WTC11 (cell line): ENCODE measurements around the gene BICD1. TPM values are rescaled to one million over a fixed set of nuclear protein-coding genes. Genes with fewer than 3 reads are reported as not detected.

Experiments used
- ATAC-seq: fragments of 200-7000 bp; cut with Tn5 transposase; 2 replicates; pipeline ENCODE4 v1.10.0; 2021; ENCODE audit warnings: mild to moderate bottlenecking, moderate library complexity
- CTCF ChIA-PET: fragments of 300-600 bp; sonication (Branson Sonifier 250); formaldehyde crosslinking; loops from one replicate; lab custom pipeline; 2021; ENCODE audit warnings: antibody characterized with exemption; lab: Charles Lee
- POLR2A ChIA-PET: fragments of 350-600 bp; sonication (Branson Sonifier 250); formaldehyde crosslinking; loops from one replicate; lab custom pipeline; 2021; ENCODE audit warnings: antibody characterized with exemption; lab: Charles Lee
- DNase-seq: peaks from one replicate; pipeline ENCODE4 v3.0.0; 2021; ENCODE audit warnings: low spot score
- H3K27ac Mint-ChIP-seq: 2 replicates; pipeline ENCODE4 v1.8.0; 2021; ENCODE audit warnings: mixed read lengths
- H3K27me3 Mint-ChIP-seq: 2 replicates; pipeline ENCODE4 v1.8.0; 2021; ENCODE audit warnings: low read depth, mild to moderate bottlenecking, moderate library complexity, mixed read lengths
- H3K36me3 Mint-ChIP-seq: 2 replicates; pipeline ENCODE4 v1.8.0; 2021; ENCODE audit warnings: mixed read lengths
- H3K4me1 Mint-ChIP-seq: 2 replicates; pipeline ENCODE4 v1.8.0; 2022; ENCODE audit warnings: mixed read lengths
- H3K4me3 Mint-ChIP-seq: 2 replicates; pipeline ENCODE4 v1.8.0; 2021; ENCODE audit warnings: mild to moderate bottlenecking, moderate library complexity, mixed read lengths
- H3K9me3 Mint-ChIP-seq: 2 replicates; pipeline ENCODE4 v1.8.0; 2021; ENCODE audit warnings: mixed read lengths
- ARID4B ChIP-seq: sonication (generic); formaldehyde crosslinking; IDR thresholded peaks from 2 replicates; pipeline ENCODE4 v1.8.0; 2023; ENCODE audit warnings: missing genetic modification reagents, mild to moderate bottlenecking, borderline replicate concordance
- CREM ChIP-seq: sonication (generic); formaldehyde crosslinking; IDR thresholded peaks from 2 replicates; pipeline ENCODE4 v1.8.1; 2022; ENCODE audit warnings: mild to moderate bottlenecking, missing genetic modification reagents, moderate library complexity
- E2F4 ChIP-seq: sonication (generic); formaldehyde crosslinking; IDR thresholded peaks from 2 replicates; pipeline ENCODE4 v1.8.1; 2022; ENCODE audit warnings: low read depth, mild to moderate bottlenecking, moderate library complexity, missing genetic modification reagents, borderline replicate concordance
- ETV6 ChIP-seq: sonication (generic); formaldehyde crosslinking; IDR thresholded peaks from 2 replicates; pipeline ENCODE4 v1.8.1; 2022; ENCODE audit warnings: mild to moderate bottlenecking, missing genetic modification reagents
- FOXK1 ChIP-seq: sonication (generic); formaldehyde crosslinking; IDR thresholded peaks from 2 replicates; pipeline ENCODE4 v1.8.0; 2022; ENCODE audit warnings: mild to moderate bottlenecking, moderate library complexity, missing genetic modification reagents
- GRHL2 ChIP-seq: fragments of 250-450 bp; sonication (Bioruptor Pico); IDR thresholded peaks from 2 replicates; pipeline ENCODE4 v1.8.0; 2022; ENCODE audit warnings: mild to moderate bottlenecking, moderate library complexity; ENCODE audit not compliant: insufficient replicate concordance, severe bottlenecking
- HMGXB4 ChIP-seq: sonication (generic); formaldehyde crosslinking; IDR thresholded peaks from 2 replicates; pipeline ENCODE4 v1.8.1; 2023; ENCODE audit warnings: mild to moderate bottlenecking, moderate library complexity, missing genetic modification reagents
- MLX ChIP-seq: sonication (generic); formaldehyde crosslinking; IDR thresholded peaks from 2 replicates; pipeline ENCODE4 v1.8.1; 2023; ENCODE audit warnings: mild to moderate bottlenecking, missing genetic modification reagents, moderate library complexity
- NFATC4 ChIP-seq: fragments of 250-450 bp; sonication (Bioruptor Pico); IDR thresholded peaks from 2 replicates; pipeline ENCODE4 v1.9.0; 2021; ENCODE audit warnings: mild to moderate bottlenecking
- PRDM15 ChIP-seq: sonication (generic); formaldehyde crosslinking; IDR thresholded peaks from 2 replicates; pipeline ENCODE4 v1.8.0; 2022; ENCODE audit warnings: missing genetic modification reagents
- SP1 ChIP-seq: sonication (generic); formaldehyde crosslinking; conservative IDR thresholded peaks from 2 replicates; pipeline ENCODE4 v1.8.1; 2022; ENCODE audit warnings: missing genetic modification reagents
- ZNF121 ChIP-seq: sonication (generic); formaldehyde crosslinking; IDR thresholded peaks from 2 replicates; pipeline ENCODE4 v1.8.0; 2023; ENCODE audit warnings: missing genetic modification reagents
- ZNF416 ChIP-seq: fragments of 250-450 bp; sonication (Bioruptor Pico); IDR thresholded peaks from 2 replicates; pipeline ENCODE4 v1.9.0; 2021; ENCODE audit warnings: mild to moderate bottlenecking, inconsistent platforms
- total RNA-seq: library from RNA; stranded (reverse); gene quantifications from 3 replicates; pipeline ENCODE4 v1.2.3, GENCODE V29; 2021

The BICD1 gene
- total RNA-seq, 1 experiment from 2014 or later = 69.4 TPM

GRCh38 chr12:32125455-32126084 lies 18.9 kb downstream of the BICD1 start:
- H3K9me3 Mint-ChIP-seq = no peaks in the 10 kb centered on the region
- H3K36me3 Mint-ChIP-seq = peaks cover 6% of the 10 kb centered on the region; the same call in 1 of the 2 replicates
- H3K4me1 Mint-ChIP-seq = peaks cover 47% of the 10 kb centered on the region
- no peaks in the 10 kb centered on the region for H3K27me3 Mint-ChIP-seq
- peak overlapping the region; percentile 80 for H3K27ac Mint-ChIP-seq
- ChIA-PET CTCF (interaction anchor here (0.7 to 1.4 kb wide), 3 partner anchors 9 to 187 kb away, joined by 3 to 6 read pairs (median 4); no protein-coding TSS in a partner anchor), POLR2A (interaction anchor here (1.2 kb wide), 1 partner anchor 13 kb away, joined by 3 read pairs; no protein-coding TSS in a partner anchor)
- TF ChIP-seq PRDM15 (CRISPR knock-in tag) = no peak
- 0 out of 2 replicates have a peak, but pooled peaks have one; percentile 20 for TF ChIP-seq ETV6 (CRISPR knock-in tag)
- TF ChIP-seq HMGXB4 (CRISPR knock-in tag) = no peak
- no peak for TF ChIP-seq FOXK1 (CRISPR knock-in tag)
- no peak for TF ChIP-seq SP1
- no peak; the same call in 1 of the 2 replicates for TF ChIP-seq ZNF121 (CRISPR knock-in tag)
- H3K4me3 Mint-ChIP-seq = no peak overlapping the region
- no peak for ATAC-seq
- no peak for DNase-seq

GRCh38 chr12:32126720-32127119 lies 20.1 kb downstream of the BICD1 start:
- TF ChIP-seq E2F4 (no peak), NFATC4 (no peak), MLX (CRISPR knock-in tag) (no peak), GRHL2 (CRISPR knock-in tag) (no peak), CREM (no peak), ZNF416 (CRISPR knock-in tag) (no peak), ARID4B (CRISPR knock-in tag) (no peak)
- POLR2A ChIA-PET = no interaction called here

More at GRCh38 chr12:32126720-32127119, 20.1 kb downstream of the BICD1 start:
- H3K4me3 Mint-ChIP-seq = no peak overlapping the region
- no peaks in the 10 kb centered on the region for H3K9me3 Mint-ChIP-seq
- peaks cover 49% of the 10 kb centered on the region for H3K4me1 Mint-ChIP-seq
- CTCF ChIA-PET = no interaction called here
- H3K36me3 Mint-ChIP-seq = peaks cover 6% of the 10 kb centered on the region; the same call in 1 of the 2 replicates
- H3K27me3 Mint-ChIP-seq = no peaks in the 10 kb centered on the region
- H3K27ac Mint-ChIP-seq = peak overlapping the region; percentile 77; the same call in 1 of the 2 replicates
- DNase-seq (no peak), ATAC-seq (no peak)
